HG02884 (cell line): ENCODE measurements around the gene TTBK1.

Experiments used
- ATAC-seq: cut with Tn5 transposase; IDR thresholded peaks from one replicate; pipeline ENCODE4 v1.9.1; 2021; ENCODE audit warnings: mild to moderate bottlenecking, moderate library complexity; ENCODE audit not compliant: unreplicated experiment

Gene TTBK1

DNA sequence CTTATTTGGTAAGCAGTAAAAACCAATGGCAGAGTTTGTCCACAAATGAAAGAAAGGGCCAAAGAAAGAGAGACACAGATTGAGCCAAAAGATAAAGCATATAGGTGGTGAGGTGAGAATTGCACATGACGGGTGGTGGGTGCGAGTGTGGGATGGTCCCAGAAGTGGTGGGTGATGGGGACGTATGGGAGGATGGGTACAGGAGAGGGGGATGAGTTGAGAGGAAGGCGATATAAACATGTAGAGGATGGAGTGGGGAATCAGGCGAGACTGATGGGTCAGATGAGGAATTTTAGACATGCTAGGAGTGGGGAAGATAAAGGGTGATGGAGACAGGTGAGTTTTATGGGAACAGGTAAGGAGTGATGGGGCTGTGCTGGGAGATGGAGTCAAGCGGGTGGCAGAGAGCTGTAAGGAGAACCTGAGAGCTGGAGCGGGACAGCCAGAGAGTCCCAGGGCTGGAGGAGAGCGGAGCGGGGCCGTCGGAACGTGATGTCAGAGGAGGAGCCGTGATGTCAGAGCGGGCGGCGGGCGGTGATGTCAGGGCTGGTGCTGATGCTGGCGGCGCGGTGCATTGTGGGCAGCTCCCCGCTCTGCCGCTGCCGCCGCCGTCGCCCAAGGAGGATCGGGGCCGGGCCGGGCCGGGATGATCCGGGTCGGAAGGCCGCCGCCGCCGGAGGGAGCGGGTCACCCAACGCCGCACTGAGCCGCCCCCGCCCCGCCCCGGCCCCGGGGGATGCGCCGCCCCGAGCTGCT lies at the start of gene TTBK1:
TSS of gene TTBK1 (plus strand) at position 574 of the 756 bp plus-strand sequence. CDS start 3,180 bp downstream, outside the sequence.
- no peak for ATAC-seq

DNA sequence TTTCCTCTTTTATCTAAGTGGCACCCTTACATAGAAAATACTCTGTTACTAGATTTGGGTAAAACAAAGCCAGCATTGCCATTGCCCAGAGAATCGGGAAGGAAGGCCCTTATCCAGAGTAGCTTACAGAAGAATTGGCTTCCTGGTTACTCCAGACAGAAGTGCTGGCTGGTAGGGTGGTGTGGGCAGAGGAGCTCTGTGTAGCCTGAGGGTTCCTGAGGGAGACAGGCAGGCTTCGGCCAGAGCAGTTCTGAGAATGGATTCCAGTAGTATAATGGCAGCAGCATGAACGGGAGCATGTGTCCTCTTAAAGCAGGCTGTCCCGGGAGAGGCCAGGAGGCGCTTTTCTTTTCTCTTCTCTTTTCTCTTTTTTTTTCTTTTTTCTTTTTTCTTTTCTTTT lies 49.4 kb upstream of the TTBK1 start:
- ATAC-seq = no peak

DNA sequence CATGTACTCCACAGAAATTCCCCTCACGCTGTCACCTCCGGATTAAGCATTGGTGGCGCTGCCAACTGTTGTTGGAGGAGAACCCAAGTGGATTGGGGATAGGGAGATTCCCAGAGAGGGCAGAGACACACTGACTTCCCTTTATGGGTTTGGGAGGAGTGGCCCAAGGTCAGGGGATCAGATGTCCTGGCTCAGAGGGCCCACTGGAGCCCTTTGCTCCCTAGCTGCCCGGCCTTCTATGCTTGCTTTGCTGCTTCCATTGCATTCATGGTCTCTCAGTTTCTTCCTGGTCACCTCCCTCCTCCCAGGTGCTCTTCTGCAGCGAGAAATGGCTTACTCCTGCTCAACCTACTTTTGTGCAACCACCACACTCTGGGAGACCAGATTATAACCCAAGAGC lies 46.9 kb upstream of the TTBK1 start:
- no peak for ATAC-seq

DNA sequence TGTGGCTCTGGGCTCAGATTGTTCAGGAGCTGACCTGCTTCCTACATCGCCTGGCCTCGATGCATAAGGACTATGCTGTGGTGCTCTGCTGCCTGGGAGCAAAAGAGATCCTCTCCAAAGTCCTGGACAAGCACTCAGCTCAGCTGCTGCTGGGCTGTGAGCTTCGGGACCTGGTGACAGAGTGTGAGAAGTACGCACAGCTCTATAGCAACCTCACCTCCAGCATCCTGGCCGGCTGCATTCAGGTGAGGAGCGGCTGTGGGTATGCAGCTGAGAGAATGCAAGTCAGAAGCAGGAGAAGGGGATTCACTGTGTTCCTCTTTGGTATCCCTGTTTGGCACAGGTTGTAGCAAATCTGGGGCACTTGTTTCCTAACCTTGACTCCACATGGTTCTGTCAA lies 43.4 kb upstream of the TTBK1 start:
- ATAC-seq = no peak

DNA sequence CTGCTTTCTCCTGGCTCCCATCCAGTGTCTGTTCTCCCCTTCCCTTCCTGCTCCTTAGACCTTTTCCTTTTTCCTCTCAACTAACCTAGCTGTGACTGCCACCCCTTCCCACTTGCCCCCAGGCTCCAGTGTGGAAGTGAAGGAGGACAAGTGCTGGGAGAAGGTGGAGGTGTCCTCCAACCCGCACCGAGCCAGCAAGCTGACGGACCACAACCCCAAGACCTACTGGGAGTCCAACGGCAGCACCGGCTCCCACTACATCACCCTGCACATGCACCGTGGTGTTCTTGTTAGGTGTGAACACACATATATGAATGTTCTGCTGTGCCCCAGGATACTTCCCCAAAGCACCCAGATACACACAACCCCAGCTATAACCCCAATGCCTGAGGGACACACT lies 42.7 kb upstream of the TTBK1 start:
- ATAC-seq = no peak

DNA sequence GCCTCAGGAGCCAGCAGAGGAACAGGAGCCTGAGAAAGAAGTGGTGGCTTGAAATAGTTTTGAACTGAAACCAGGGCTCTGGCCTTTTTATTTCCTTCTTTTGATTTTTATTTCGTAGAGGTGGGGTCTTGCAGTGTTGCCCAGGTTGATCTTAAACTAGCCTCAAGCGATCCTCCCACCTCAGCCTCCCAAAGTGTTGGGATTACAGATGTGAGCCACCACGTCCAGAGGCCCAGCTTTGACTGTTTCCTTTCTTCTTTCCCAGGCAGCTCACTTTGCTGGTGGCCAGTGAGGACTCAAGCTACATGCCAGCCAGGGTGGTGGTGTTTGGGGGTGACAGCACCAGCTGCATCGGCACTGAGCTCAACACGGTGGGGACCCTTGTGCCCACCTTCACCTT lies 40.8 kb upstream of the TTBK1 start:
- ATAC-seq = no peak

DNA sequence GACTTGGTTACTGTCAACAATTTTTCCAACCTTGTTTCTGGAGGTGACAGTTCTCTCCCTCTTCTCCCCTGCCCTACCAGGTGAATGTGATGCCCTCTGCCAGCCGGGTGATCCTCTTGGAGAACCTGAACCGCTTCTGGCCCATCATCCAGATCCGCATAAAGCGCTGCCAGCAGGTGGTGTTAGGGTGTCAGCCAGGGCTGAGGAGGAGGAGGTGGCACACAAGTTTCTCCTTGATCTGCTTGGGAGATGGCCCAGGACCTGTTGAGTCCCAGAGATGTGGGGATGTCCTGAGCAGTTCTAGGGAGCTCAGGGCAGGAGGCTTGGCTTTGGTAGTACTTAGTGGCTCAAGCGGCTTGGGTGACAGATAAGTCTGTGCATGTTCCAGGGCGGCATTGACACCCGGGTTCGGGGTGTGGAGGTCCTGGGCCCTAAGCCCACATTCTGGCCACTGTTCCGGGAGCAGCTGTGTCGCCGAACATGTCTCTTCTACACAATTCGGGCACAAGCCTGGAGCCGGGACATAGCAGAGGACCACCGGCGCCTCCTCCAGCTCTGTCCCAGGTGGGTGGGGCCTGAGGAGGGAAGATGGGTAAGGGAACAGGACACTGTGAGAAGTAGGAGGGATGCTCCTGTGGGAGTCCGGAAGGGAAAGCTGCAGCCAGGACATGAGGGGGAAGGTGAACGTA lies 40.1 kb upstream of the TTBK1 start:
- no peak for ATAC-seq

DNA sequence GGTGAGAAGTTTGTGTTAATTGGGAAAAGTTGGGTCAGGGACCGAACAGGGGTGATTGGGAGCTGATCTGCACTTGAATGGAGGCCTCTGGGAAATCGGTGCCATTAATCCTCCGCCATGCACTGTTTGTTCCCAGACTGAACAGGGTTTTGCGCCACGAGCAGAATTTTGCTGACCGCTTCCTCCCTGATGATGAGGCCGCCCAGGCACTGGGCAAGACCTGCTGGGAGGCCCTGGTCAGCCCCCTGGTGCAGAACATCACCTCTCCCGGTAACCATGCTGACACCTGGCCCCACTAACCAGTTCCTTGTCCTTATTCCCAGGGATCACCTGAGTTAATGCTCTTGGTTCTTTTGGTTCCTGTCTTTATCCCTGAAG lies 39.6 kb upstream of the TTBK1 start:
- no peak for ATAC-seq

DNA sequence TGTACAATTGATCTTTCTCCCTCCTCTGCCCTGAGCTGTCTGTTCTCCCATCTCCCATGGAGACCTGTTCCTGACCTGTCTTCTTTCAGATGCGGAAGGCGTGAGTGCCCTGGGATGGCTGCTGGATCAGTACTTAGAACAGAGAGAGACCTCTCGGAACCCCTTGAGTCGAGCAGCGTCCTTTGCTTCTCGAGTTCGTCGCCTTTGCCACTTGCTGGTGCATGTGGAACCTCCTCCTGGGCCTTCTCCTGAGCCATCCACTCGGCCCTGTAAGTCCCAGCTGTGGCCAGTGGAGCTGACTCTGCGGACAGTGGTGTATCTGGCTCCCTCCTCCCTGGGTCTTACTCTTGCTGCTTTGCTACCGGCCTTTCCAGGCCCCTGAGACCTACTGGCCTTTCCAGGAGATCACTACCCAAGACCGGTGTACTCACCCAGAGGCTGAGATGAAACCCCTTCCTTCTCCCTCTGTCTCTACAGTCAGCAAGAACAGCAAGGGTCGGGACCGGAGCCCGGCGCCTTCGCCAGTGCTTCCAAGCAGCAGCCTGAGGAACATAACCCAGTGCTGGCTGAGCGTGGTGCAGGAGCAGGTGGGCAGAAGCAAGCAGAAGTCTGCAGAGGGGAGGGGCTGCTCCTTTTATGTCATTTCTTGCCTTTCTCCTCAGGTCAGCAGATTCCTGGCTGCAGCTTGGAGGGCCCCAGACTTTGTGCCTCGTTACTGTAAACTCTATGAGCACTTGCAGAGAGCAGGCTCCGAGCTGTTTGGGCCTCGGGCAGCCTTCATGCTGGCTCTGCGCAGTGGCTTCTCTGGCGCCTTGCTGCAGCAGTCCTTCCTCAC lies 38.8 kb upstream of the TTBK1 start:
- no peak for ATAC-seq

DNA sequence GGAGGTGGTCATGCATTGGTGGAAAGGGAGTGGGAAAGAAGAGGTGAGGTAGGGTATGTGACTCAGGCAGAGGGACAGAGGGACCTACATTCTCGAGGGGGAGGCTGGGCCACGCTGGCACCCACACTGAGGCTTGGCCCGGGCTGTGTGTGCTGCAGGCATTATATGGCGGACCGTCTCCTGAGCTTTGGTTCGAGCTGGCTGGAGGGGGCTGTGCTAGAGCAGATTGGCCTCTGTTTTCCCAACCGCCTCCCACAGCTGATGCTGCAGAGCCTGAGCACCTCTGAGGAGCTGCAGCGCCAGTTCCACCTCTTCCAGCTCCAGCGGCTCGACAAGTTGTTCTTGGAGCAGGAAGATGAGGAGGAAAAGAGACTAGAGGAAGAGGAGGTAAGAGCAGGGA lies 37.4 kb upstream of the TTBK1 start:
- ATAC-seq = no peak

DNA sequence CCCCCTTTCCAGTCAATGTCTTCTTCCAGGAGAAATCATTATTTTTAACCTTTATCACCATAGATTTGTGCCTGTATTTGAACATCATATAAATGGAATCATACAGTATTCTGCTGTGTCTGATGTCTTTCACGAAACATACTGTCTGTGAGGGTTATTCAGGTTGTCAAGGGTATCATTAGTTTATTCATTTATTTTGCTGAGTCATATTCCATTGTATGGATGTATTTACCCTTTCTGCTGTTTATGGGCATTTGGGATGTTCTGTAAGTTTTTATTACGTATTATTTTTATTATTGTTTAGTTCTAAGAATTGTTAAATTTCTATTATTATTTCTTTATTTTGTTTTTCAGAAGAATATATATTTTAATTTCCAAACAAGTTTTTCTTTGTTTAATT lies 36.0 kb upstream of the TTBK1 start:
- no peak for ATAC-seq

DNA sequence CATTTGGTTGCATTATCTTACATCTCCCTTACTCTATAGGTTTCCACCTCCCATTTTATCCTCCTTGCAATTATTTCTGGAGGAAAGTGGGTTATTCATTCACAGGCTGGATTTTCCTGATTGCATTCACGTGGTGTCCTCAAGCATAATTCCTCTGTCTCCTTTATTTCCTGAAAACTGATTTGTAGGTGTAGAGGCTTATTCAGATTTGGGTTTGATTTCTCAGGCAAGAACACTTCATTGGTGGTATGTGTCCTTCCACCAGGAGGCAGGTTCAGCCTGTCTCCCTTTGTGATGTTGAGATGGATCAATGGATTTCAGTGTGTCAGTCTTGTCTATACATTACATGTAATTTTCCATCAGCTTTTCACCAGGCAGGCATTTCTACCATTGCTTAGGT lies 31.3 kb upstream of the TTBK1 start:
- ATAC-seq = no peak

DNA sequence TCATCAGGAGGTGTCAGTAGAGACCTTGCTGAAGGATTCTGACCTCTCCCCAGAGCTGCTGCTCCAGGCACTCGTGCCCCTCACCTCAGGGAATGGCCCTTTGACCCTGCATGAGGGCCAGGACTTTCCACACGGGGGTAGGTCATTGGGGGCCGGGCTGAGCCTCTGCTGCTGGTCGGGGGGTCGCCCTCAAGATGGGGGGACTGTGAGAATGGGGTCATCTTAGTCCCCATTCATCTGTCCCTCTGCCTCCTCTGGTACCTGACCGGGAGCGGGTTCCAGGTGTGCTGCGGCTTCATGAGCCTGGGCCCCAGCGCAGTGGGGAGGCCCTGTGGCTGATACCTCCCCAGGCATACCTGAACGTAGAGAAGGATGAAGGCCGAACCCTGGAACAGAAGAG lies 29.9 kb upstream of the TTBK1 start:
- no peak for ATAC-seq

DNA sequence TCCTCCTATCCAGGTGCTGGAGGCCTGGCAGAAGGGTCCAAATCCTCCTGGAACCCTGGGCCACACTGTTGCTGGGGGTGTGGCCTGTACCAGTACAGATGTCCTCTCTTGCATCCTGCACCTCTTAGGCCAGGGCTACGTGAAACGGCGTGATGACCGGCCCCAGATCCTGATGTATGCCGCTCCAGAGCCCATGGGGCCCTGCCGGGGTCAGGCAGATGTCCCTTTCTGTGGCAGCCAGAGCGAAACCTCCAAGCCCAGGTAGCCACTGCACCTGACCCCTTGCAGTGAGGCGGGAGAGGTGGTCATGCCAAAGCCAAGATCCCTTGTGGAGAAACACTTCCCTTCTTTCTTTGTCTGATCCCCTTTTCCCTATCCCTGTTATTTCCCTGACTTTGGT lies 28.2 kb upstream of the TTBK1 start:
- no peak for ATAC-seq

DNA sequence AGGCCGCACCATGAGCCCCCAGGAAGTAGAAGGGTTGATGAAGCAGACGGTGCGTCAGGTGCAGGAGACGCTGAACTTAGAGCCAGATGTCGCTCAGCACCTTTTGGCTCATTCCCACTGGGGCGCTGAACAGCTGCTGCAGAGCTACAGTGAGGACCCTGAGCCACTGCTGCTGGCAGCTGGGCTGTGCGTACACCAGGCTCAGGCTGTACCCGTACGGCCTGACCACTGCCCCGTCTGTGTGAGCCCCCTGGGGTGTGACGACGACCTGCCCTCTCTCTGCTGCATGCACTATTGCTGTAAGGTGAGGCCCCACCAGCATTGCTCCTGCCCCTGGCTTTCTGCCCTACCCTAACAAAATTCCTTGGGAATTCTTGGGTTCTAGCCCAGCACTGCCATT lies 27.1 kb upstream of the TTBK1 start:
- no peak for ATAC-seq

DNA sequence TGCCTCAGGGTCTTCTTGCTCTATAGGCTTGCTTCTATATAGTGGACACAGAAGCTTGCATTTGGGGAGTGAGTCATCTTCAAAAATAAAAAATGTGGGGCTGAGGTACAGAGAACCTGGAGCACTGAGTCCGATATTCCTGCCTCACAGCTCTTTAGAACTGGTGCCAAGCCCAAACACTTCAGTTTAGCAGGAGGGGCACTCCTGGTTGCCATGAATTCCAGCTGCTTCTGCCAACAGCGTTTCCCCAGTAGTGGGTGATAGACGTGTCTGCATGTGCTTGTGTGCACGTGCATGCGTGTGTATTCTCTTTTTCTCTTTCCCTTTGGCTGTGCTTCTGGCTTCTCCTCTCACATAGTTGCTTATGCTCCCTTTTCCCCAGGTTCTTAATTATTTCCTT lies 25.9 kb upstream of the TTBK1 start:
- no peak for ATAC-seq

DNA sequence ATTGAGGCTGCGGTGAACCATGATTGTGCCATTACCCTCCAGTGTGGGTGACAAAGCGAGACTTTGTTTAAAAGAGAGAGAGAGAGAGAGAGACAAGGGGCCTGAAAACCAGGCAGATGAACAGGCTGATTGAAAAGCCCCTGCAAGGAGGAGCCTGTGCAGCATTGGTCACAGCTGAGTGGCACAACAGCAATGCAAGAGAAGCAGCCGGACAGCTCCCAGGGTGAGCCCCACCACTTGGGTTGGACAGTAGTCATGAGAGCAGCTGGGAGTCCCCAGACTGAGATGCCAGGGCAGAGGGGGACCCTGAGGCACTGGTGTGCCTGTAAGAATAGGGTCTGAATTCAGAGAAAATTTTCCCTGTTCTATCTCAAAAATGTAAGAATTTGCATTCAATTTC lies 24.2 kb upstream of the TTBK1 start:
- no peak for ATAC-seq

DNA sequence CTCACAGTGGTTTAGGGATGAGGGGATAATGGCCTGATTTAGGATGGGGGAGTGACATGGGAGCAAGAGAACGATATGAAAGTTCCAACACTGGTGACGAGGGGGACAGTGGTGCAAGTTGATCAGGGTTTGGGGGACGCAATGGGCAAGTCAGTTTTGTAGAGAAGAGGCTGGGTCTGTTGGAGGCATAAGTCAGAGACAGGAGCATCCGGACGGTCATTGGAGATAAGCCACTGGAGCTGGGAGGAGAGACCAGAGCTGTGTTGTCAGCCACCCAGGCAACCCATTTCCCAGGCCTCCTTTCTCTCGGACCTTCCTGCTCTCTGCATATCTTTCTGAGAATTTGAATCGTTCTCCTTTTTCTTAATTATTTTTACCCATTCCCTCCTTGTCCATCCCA lies 23.5 kb upstream of the TTBK1 start:
- no peak for ATAC-seq

DNA sequence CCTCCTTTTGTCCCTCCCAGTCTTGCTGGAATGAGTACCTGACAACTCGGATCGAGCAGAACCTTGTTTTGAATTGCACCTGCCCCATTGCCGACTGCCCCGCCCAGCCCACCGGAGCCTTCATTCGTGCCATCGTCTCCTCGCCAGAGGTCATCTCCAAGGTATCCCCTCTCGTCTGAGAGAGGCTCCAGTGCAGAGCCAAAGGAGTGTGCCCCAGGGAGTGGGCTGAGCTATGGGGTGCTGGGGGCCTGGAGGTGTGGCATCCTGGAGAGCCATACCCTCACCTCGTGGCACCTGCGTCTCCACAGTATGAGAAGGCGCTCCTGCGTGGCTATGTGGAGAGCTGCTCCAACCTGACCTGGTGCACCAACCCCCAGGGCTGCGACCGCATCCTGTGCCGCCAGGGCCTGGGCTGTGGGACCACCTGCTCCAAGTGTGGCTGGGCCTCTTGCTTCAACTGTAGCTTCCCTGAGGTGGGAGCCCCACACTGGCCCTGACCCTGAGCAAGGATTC lies 22.8 kb upstream of the TTBK1 start:
- no peak for ATAC-seq

DNA sequence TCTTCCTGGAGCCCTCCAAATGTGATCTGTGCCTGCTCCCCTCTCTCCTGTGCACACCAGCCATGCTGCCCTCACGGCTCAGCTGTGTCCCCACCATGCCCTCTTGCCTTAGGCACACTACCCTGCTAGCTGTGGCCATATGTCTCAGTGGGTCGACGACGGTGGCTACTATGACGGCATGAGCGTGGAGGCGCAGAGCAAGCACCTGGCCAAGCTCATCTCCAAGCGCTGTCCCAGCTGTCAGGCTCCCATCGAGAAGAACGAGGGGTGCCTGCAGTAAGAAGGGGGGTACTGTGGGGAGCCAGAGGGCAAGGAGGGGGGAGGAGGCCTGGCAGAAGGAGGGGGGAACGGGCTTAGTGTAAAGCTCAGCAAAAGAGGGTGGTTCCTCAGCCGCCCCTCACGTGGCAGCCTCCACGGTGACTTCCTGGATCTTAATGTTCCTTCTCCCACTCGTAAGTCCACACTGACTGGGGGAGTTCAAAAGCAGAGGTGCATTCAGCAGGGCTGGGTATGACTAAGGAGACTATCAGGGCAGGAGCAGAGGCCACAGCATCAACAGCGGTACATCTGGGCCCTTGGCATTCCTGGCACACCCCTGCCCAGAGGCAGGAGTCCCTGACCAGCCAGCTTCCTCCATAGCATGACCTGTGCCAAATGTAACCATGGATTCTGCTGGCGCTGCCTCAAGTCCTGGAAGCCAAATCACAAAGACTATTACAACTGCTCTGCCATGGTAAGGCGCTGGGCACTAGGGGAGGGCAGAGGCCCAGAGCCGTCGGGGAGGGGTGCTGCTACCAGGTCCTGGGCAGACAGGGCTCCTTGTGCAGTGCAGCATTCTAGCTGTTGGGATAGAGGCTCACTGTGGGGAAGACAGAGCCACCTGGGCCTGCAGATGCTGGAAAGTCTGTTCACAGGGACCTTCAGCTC lies 22.0 kb upstream of the TTBK1 start:
- ATAC-seq = no peak
